Ascending aorta (tissue), 2 donors: Measurements from ENCODE around the gene USP4. TPM values are rescaled to one million over a fixed set of nuclear protein-coding genes. Genes with fewer than 3 reads are reported as not detected.

Experiments used
- DNase-seq, 2 donors: peaks; one replicate each; pipeline ENCODE4 v3.0.0-alpha.2; 2019; ENCODE audit warnings: low spot score in 2 of 2
- H3K27ac ChIP-seq, 2 donors: fragments of 200-600 bp; sonication (generic); one replicate each; pipeline ENCODE4 v1.5.1; 2016 to 2017; ENCODE audit warnings: mild to moderate bottlenecking in 1 of 2
- H3K27me3 ChIP-seq: fragments of 200-600 bp; sonication (generic); one replicate; pipeline ENCODE4 v1.5.1; 2017
- H3K36me3 ChIP-seq, 2 donors: fragments of 200-600 bp; sonication (generic); one replicate each; pipeline ENCODE4 v1.5.1; 2016
- H3K4me1 ChIP-seq, 2 donors: fragments of 200-600 bp; sonication (generic); one replicate each; pipeline ENCODE4 v1.5.1; 2016 to 2017; ENCODE audit warnings: mild to moderate bottlenecking in 1 of 2
- H3K4me3 ChIP-seq, 2 donors: fragments of 200-600 bp; sonication (generic); one replicate each; pipeline ENCODE4 v1.5.1; 2016 to 2017; ENCODE audit warnings: mild to moderate bottlenecking in 1 of 2
- H3K9me3 ChIP-seq, 2 donors: fragments of 200-600 bp; sonication (generic); one replicate each; pipeline ENCODE4 v1.5.1; 2016
- CTCF ChIP-seq, 3 experiments: fragments of 200-600 bp in 2 of 3; fragments of 450-650 bp in 1 of 3; sonication (generic) in 2 of 3; IDR thresholded peaks; one replicate each; pipeline ENCODE4 v1.5.1; 2016 to 2019; ENCODE audit warnings: antibody characterized with exemption in 3 of 3, mild to moderate bottlenecking in 1 of 3, moderate library complexity in 1 of 3
- intact Hi-C: fragments of 100-400 bp; cut with DNase I; formaldehyde crosslinking; loops from one replicate; pipeline ENCODE4 v1.15.1; 2023
- total RNA-seq: library from RNA; depleted of rRNA; stranded (reverse); fragments of >200 nt; gene quantifications from one replicate; pipeline ENCODE4 v1.1.0, GENCODE V29; 2016

USP4 gene
- total RNA-seq, 1 donor from 2014 or later = 94.7 TPM

- no peak for DNase-seq
- TF ChIP-seq CTCF (IDR thresholded peaks at IDR 0.05) = no peak
- Histone ChIP-seq H3K9me3 (no peaks in the 10 kb centered on the region), H3K36me3 (peaks cover 0 to 3% of the 10 kb centered on the region in 2 donors), H3K27ac (no peak overlapping the region), H3K4me3 (no peak overlapping the region), H3K4me1 (peaks cover 0 to 3% of the 10 kb centered on the region in 2 donors), H3K27me3 (no peaks in the 10 kb centered on the region)
- intact Hi-C loops = no loop called here
Observed at GRCh38 chr3:49269443-49270155, 70.3 kb downstream of the USP4 start.

GRCh38 chr3:49266410-49267095 is 73.3 kb downstream of the USP4 start:
- Histone ChIP-seq H3K9me3 (no peaks in the 10 kb centered on the region), H3K4me3 (no peak overlapping the region), H3K4me1 (peaks cover 0 to 3% of the 10 kb centered on the region in 2 donors), H3K27me3 (no peaks in the 10 kb centered on the region), H3K27ac (peak overlapping the region in 1 of 2 donors; percentile 57), H3K36me3 (peaks cover 0 to 3% of the 10 kb centered on the region in 2 donors)
- intact Hi-C loops = no loop called here
- no peak for TF ChIP-seq CTCF (IDR thresholded peaks at IDR 0.05)
- no peak for DNase-seq

GRCh38 chr3:49265661-49266386 is 74.0 kb downstream of the USP4 start:
- no peak for TF ChIP-seq CTCF (IDR thresholded peaks at IDR 0.05)
- intact Hi-C loops = no loop called here
- DNase-seq = no peak

GRCh38 chr3:49263159-49263889 is 76.5 kb downstream of the USP4 start:
- H3K4me1 ChIP-seq = peaks cover 0 to 3% of the 10 kb centered on the region in 2 donors
- intact Hi-C loops = no loop called here
- no peak overlapping the region for H3K27ac ChIP-seq
- H3K9me3 ChIP-seq = no peaks in the 10 kb centered on the region
- no peak for TF ChIP-seq CTCF (IDR thresholded peaks at IDR 0.05)
- H3K36me3 ChIP-seq = no peaks in the 10 kb centered on the region
- H3K27me3 ChIP-seq = no peaks in the 10 kb centered on the region
- H3K4me3 ChIP-seq = no peak overlapping the region
- no peak for DNase-seq

More at GRCh38 chr3:49265661-49266386, 74.0 kb downstream of the USP4 start:
- H3K36me3 ChIP-seq = peaks cover 0 to 3% of the 10 kb centered on the region in 2 donors
- H3K4me1 ChIP-seq = peaks cover 0 to 3% of the 10 kb centered on the region in 2 donors
- H3K4me3 ChIP-seq = no peak overlapping the region
- H3K27ac ChIP-seq = peak overlapping the region in 1 of 2 donors; percentile 57
- no peaks in the 10 kb centered on the region for H3K9me3 ChIP-seq
- H3K27me3 ChIP-seq = no peaks in the 10 kb centered on the region

- intact Hi-C loops = no loop called here
- no peak for DNase-seq
- Histone ChIP-seq H3K27me3 (no peaks in the 10 kb centered on the region), H3K4me1 (no peaks in the 10 kb centered on the region), H3K27ac (no peak overlapping the region), H3K36me3 (no peaks in the 10 kb centered on the region), H3K9me3 (no peaks in the 10 kb centered on the region), H3K4me3 (no peak overlapping the region)
- TF ChIP-seq CTCF (IDR thresholded peaks at IDR 0.05) = no peak
Observed at GRCh38 chr3:49260806-49261324, 79.0 kb downstream of the USP4 start.
